NOMO-1 treated with dmso at 0.1 percent for 144 hours (cell line): ENCODE data around the gene PDE6A.
A peak's percentile ranks its signal among the peaks of the same experiment; 100 is the strongest.
"Not testable (repeated sequence)": the region's sequence is repeated elsewhere in the genome, so short reads cannot be mapped to it uniquely, and the experiment has no call there.

Experiments
- DNase-seq: peaks from one replicate; lab custom pipeline; 2025; ENCODE audit not compliant: unreplicated experiment; lab: John Stamatoyannopoulos, UW

PDE6A gene

DNA sequence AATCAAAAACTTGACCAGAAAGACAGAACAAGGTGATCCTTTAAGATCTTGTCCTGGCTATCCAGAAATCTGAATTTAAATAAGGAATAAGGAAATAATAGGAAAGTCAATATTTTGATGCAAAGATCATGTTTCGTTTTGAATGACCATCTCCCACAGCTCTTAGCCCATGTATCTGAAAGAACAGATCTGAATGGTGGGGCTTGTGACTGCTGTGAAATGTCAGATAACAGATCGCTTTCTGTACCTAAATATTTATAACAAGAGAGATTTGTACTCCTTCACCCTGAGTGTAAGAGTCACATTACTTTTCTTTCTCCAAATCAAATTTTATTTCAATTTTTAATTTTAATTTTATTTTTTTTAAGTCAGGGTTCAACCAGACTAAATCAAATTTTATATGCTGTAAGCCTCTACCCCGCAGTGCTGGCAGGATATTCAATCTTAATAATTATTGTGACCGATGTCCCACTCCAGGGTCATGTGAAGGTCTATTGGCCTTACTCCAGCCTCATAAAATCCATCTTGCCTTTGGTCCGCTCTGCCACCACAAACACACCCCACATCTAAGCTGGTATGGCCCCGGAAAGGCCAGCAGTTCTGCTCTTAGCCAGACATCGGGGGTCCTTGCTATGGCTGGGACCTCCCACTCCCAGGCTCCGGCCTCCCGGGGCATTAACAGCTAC is 9.0 kb upstream of the PDE6A start:
- no peak for DNase-seq

DNA sequence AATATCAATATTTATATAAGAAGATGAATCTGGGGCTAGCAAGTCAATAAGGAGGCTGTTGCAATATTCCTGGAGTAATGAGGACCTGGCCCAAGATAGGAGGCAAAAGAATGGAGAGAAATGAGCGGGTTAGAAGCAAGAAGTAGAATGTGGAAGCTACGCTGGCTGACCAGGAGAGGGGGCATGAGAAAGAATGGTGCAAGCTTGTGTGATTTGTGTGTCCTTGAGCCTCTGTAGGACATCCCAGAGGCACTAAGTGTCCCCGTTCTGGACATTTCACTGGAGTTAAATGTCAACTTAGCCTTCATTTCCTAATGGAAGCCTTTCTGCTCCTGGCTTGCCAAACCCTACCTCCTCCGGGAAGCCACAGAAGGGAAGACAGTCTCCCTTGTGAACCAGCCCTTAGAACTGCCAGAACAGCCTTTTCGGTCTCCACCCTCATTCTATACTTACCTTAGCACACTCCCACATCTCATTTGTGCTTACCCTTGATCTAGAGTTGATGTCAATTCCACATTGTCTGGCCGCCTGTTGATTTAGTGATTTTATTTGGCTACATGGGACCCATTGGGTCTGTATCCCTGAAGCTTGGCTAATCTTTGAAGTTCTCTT is 6.7 kb upstream of the PDE6A start:
- DNase-seq, result no peak

DNA sequence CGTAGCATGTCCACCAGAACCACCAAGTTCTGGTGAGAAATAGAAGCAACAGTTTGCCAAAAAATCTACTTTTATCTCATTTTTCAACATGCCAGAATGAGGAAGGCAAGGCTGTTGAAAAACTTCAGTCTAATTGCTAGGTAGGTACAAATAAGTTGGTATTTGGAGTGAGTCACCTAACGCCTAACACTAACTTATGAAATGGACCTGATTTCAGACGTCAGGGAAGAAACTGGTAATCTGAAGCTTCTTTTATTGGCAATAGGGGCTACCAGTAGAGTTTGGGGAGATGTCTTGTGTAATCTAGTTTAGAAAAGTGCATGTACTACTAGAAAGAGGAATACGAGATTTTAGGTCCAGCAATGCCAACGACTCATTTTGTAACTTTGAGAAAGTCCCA is 4.4 kb upstream of the PDE6A start:
- peak; percentile 23 for DNase-seq

DNA sequence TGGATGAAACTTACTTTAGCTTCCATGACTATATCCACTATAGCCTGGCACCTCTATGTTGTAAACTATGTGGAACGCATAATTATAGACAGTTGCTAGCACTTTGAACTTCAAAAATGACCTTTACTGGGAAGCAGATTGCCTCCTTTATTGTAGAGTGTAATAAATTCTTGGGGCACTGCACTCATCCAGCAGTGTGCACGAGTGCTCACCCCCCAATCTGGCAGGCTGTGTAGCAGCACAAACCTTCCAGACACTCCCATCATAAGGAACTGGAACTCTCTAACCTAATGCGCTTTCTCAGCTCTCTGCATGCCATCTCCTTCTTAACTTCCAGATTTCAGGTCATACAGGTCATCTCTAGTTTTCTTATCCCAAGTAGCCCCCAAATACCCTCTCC is 1.5 kb upstream of the PDE6A start:
- no peak for DNase-seq

DNA sequence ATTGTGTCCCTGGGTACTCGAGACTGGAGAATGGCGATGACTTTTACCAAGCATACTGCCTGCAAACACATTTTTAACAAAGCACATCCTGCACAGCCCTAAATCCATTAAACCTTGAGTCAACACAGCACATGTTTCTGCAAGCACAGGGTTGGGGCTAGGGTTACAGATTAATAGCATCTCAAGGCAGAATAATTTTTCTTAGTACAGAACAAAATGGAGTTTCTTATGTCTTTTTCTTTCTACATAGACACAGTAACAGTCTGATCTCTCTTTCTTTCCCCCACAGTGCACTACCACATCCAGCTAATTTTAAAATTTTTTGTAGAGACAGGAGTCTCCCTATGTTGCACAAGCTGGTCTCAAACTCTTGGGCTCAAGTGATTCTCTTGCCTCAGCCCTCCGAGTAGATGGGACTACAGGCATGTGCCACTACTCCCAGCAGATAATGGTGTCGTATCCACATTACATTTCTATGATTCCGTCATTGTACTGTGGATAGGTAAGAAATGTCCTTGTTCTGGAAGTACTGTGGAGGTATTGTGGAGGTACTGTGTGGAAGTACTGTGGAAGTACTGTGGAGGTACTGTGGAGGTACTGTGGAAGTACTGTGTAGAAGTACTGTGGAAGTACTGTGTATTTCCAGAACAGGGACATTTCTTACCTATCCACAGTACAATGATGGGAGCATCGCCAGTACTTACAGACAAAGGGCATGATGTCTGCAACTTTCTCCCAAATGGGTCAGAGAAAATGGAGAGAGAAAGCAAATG is 1.2 kb downstream of the PDE6A start:
- not testable (repeated sequence) for DNase-seq

DNA sequence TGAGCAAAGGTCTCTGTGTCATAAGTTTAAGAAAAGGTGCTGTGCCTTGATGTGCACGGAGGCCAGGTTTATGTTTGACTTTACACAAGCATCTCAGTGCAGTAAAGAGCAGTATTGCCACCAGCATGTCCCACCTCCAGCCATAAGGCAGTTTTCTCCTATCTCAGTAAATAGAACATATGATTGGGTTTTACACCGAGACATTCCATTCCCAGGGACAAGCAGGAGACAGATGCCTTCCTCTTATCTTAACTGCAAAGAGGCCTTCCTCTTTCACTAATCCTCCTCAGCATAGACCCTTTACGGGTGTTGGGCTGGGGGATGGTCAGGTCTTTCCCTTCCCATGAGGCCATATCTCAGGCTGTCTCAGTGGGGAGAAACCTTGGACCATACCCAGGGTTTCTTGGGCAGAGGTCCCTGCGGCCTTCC is 1.8 kb downstream of the PDE6A start:
- not testable (repeated sequence) for DNase-seq

DNA sequence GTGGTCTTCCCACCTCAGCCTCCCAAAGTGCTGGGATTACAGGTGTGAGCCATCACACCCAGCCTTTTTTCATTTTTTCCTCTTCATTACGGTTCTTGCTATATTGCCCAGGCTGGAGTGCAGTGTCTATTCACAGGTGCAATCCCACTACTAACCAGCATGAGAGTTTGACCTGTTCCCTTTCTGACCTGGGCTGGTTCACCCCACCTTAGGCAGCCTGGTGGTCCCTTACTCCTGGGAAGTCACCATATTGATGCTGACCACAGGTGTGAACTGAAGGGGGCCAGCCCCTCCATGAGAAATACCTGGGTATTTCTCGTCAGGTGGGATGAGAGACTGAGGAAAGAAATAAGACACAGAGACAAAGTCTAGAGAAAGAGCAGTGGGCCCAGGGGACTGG is 2.4 kb downstream of the PDE6A start:
- DNase-seq, result no peak

DNA sequence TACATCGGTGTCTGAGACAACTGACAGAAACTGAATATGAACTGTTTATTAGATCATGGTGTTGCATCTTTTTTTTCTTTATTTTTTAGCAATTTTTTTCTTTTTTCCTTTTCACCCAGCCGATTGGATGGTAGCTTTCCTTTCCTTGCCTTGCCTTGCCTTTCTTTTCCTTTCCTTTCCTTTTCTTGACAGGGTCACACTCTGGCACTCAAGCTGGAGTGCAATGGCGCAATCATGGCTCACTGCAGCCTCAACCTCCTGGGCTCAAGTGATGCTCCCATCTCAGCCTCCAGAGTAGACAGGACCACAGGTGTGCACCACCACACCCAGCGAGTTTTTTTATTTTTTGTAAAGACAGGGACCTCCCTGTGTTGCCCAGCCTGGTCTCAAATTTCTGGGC is 2.8 kb downstream of the PDE6A start:
- DNase-seq, result no peak

DNA sequence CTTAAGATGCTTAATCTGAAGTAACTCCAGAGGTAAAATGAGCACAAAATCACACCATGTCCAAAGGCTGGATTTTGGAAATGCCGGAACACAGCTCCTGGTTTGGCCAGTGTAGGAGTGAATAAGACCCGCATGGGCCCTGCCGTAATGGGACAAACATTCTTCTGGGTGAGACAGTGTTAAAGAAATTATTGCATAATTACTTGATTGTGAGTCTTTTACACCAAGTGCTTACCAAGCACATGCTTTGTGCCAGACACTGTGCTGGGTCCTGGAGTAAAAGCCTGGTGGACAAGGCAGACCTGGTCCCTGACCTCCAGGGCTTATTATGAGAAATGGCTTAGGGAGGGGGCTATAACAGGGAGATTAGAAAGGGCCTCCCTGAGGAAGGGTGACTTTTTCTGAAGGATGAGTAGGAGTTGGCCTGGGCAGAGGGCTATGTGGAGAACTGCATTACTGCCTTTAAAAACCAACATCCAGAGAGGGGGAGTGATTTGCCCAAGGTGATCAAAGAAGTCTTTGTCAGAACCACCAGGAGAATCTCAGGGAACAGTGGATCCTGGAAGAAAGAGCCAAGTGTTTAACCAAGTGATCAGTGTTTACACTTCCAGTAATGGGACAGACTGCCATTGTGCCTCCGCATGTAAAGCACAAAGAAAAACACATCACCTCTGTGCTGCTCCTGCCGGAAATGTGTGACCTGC is 3.5 kb downstream of the PDE6A start:
- no peak for DNase-seq

DNA sequence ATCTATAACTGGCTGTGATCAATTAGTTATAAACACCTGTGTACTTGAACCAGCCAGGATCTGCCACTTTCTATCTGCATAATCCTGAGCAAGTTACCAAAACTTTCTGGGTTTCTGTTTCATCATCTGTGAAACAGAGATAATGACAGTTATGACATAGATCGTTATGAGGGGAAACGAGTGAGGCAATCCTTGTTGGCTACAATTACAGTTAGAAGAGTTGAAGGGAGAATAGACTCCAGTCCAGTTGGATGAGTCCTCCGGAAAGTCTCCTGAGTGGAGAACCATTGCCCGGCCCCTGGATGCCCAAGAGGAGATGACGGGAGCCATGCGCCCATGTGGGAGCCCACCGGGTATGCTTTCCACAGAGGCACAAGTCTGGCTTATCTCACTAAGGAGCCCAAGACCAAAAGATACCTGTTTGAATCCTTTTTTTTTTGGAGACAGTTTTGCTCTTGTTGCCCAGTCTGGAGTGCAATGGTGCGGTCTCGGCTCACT is 4.5 kb downstream of the PDE6A start:
- DNase-seq, result peak; percentile 81

DNA sequence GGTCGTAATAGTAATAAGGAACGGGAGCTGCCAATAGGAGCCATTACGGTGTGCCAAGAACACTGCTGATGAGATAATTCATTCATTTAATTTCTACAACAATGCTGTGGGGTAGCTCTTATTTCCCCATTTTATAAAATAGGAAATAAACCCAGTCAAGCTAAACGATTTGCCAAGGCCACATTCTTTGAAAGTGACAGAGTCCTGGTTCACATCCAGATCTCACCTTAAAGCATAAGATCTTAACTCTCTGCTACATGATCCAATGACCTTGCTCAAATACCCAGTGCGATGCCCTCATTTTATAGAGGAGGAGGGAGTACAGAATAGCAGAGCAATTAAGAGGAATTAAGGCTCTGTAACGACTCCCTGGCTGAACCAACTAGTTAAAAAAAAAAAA is 5.0 kb downstream of the PDE6A start:
- no peak for DNase-seq

DNA sequence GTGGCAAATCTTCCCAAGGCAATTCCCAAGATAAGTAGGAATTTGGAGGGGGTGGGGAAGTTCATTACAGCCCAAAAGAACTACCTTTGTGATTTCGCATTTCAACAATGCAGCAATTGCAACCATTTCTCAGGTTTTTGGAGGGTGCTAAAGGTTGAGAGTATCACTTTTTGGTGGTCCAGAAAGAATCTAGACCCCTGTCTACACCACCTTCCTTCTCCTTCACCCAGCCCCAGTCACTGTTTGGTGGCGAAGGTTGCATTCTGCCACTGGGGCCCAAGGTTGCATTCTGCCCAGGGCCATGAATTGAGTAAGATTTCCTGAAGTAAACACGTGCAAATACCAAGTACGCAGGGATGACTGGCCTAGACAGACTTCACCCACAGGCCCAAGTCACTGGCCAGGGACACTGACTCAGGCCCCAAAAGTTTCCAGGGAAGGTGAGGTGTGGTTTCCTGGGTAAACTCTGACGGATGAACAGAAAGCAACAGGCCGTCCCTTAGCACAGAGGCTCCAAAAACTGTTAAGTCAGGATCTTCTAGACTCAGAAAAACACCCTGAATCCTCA is 5.7 kb downstream of the PDE6A start:
- DNase-seq, result peak; percentile 12

DNA sequence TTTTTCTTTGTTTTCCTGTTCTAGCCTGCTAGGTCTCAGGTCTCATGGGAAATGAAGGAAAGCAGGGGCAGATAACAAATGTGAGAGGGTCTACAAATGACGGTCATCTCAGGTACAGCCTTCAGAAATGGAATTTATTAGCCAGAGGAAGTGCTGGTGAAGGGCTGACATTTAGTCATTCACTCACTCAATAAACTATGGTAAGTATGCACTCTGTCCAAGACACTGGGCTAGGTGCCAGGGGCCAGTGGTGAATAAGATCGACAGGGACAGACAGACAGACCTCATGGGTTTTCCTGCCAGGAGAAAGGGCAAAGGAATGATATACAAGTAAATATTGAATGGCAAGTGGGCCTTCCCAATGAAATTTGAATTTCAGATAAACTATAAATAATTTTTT is 6.3 kb downstream of the PDE6A start:
- no peak for DNase-seq

DNA sequence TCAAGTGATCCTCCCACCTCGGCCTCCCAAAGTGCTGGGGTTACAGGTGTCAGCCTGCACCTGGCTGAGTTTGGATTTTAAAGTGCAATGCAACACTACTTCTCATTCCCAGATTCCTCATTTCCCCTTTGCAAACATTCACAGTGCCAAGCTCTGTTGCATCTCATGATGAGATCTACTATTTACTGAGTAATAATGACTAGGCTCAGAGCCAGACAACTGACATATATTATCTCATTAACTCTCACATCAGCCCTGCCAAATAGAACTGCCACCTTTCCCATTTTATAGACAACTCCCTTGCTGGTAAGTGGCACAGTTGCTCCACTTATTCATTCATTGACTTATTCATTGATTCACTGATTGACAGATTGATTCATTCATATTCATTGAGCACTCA is 7.0 kb downstream of the PDE6A start:
- no peak for DNase-seq

DNA sequence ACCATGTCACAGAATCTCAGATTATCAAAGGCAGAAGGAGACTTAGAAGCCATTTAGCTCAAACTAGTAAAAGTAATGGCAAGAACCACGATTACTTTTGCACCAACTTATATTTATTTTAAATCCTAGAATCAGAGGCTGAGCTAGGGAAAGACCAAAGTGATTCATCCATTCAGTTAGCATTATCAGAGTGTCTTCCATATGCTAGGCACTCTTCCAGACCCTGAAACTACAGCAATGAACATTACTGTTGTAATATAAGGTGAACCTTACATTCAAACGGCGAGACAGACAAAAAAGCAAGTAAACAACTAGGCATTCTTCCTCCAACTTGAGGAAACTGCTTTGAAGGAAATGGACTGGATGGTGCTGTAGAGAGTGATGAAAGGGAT is 7.9 kb downstream of the PDE6A start:
- no peak for DNase-seq

DNA sequence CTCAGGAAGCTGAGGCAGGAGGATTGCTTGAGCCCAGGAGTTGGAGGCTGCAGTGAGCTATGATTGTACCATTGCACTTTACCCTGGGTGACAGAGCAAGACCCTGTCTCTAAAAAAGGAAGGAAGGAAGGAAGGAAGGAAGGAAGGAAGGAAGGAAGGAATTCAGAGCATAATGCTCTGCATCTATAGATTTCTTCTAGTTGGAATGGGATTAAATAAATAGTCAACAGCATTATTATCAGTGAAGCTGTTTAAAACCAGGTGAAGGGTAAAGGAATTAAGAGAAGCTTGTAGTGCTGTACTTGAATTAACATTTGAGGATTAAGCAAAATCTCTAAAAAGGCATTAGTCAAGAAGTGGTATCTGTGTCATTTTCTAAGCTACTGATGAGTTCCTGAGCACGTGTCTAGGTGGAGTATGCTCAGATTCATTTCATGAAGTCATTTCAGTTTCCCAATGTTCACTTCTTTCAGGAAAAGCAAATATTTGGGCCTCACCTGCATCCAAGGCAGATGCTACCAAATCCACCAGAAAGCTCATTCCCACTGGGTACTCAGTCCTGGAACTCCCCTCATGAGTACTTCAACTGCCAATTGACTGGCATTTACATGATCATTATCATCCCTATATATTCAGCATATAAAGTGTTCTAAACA is 8.4 kb downstream of the PDE6A start:
- DNase-seq, result no peak

DNA sequence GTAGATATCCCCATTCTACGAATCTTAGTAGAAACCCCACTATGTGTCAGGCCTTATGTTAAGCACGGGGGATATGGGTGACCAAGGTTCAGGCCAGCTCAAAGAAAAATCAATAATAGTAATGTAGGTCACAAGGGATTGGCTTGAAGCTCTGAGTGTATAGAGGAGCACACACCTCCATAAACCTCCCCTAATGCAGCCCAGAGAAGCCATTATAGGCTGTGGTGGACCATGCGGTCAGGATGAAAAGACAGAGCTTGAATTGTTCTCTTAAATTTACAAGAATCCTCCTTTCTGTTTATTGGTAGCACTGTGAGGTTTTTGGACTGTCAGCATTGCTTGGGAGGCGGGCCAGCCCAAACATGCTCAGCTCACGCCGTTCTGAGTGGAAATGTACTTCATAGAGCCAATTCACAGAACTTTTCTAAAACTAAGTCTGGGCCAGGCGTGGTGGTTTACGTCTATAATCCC is 9.1 kb downstream of the PDE6A start:
- DNase-seq, result no peak

DNA sequence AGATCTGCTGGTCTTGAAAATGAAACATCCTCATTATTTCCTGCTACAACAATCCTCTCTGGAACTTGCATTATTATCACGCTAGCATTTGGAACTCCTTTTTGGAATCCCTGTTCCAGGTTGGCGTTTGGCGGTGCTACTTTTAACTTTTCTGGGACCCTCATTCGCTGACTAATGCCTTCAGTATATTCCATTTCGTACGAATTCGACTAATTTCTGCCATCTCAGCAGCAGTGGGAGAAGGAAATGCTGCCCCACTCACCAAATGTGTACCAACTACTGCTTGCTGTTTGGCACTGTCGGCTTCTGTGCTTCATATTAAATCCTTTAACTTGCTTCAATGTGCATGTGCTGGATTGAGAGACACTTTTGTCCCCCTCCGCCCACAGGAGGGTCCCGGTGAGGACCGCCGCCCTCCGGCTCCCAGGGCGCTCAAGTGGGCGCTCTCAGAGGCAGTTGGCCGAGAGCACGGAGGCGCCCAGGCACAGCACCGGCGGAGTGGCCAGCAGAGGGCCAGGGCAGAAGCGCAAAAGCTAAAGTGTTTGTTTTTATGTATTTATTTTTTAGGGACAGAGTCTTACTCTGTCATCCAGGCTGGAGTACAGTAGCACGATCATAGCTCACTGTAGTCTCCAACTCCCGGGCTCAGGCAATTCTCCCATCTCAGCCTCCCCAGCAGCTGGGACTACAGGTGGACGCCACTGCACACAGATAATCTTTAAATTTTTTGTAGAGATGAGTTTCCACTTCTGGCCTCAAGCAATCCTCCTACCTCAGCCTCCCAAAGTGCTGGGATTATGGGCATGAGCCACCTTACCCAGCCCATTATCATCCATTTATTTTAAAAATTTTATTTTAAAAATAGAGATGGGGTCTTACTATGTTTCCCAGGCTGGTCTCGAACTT is 11.9 kb downstream of the PDE6A start:
- no peak for DNase-seq

DNA sequence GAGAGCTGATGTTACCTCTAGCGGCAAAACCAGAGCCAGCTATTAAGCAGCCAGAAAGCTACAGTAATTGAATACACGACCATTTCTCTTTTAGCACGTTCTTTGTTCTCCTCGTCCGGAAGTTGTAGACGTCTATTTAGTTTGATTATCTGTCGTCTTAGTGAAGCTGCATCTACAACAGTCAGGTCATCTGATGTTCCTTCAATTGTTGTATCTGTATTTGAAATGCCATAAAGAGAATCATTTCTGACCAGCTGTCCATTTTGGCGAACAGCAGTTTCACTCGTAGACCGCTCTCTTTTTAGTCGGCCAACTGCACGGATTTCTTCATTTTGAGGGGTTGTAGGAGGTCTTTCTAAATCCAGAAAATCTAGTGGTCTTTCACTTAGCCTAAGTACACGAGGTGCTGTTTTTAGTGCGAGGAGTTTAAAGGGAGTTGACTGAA is 12.6 kb downstream of the PDE6A start:
- no peak for DNase-seq
